ENCODE measurements around the gene CDRT4.
"Not testable (repeated sequence)": the region's sequence is repeated elsewhere in the genome, so short reads cannot be mapped to it uniquely, and the experiment has no call there.

The CDRT4 gene

GRCh38 chr17:15442311-15443180, 24.9 kb downstream of the CDRT4 start:
- no peak for DNase-seq
- no peak overlapping the region for H3K4me3 Mint-ChIP-seq
- H3K36me3 Mint-ChIP-seq (ENCODE audit: insufficient read depth) = peaks cover 5% of the 10 kb centered on the region
- no peaks in the 10 kb centered on the region for H3K9me3 Mint-ChIP-seq
- no peaks in the 10 kb centered on the region for H3K27me3 Mint-ChIP-seq
- peaks cover 0 to 3% of the 10 kb centered on the region in 2 donors for H3K4me1 Mint-ChIP-seq (ENCODE audit: low read depth in 2 of 2)
- no peak for ATAC-seq (replicated peaks)
- no peak overlapping the region for H3K27ac Mint-ChIP-seq

GRCh38 chr17:15441315-15441714, 26.1 kb downstream of the CDRT4 start:
- no peak overlapping the region for H3K4me3 Mint-ChIP-seq
- no peaks in the 10 kb centered on the region for H3K27me3 Mint-ChIP-seq
- ATAC-seq (replicated peaks) (no peak), DNase-seq (no peak)
- H3K4me1 Mint-ChIP-seq (ENCODE audit: low read depth in 2 of 2) = peaks cover 7 to 13% of the 10 kb centered on the region in 2 donors
- H3K9me3 Mint-ChIP-seq = peaks cover 0 to 8% of the 10 kb centered on the region in 2 donors
- H3K27ac Mint-ChIP-seq = no peak overlapping the region
- peaks cover 5% of the 10 kb centered on the region for H3K36me3 Mint-ChIP-seq (ENCODE audit: insufficient read depth)

DNA sequence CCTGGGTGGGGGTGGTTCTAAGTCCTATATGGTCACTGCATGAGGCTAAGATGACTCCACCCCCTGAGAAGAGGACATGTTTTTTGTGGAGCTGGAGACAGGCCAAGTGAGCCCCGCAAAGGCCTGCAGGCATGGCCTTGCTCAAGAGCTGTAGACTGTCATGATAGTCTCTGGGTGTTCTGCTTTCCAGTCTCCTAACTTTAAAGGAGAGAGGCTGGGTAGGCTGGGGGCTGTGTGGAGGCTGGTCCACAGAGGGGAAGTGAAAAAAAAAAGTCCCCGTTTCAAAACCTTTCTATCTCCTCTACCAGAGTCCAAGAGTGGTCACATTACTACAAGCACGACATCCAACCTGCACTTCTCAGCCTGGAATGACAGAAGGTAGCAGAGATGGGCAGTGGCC, 27.1 kb downstream of the CDRT4 start:
- ATAC-seq (replicated peaks) (no peak), DNase-seq (no peak)
- Mint-ChIP-seq H3K27ac (no peak overlapping the region), H3K4me3 (no peak overlapping the region), H3K36me3 (ENCODE audit: insufficient read depth) (peaks cover 8% of the 10 kb centered on the region), H3K9me3 (peaks cover 0 to 8% of the 10 kb centered on the region in 2 donors), H3K27me3 (no peaks in the 10 kb centered on the region), H3K4me1 (ENCODE audit: low read depth in 2 of 2) (peaks cover 7 to 17% of the 10 kb centered on the region in 2 donors)

DNA sequence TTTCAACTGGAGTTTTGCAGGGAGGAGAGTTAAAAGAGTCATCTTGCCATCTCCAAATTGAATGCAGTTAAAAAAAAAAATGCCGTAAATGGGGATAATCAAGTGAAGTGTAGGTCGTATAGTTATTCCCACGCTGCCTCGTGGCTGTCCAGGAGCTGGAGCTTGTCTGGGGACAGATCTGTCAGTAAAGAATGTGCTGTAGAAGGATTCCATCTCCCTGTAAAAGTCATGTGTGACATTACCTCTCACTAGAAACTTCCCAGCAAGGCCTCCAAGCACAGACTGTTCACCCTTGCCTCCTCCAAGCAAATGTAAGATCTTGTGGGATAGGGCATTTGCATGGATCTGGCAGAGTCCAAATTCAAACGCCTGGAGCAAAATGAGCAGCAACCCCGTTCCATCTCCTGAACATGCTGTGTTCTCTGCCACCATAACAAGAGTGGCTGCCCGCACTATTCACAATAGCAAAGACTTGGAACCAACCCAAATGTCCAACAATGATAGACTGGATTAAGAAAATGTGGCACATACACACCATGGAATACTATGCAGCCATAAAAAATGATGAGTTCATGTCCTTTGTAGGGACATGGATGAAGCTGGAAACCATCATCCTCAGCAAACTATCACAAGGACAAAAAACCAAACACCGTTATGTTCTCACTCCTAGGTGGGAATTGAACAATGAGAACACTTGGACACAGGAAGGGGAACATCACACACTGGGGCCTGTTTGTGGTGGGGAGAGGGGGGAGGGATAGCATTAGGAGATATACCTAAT, 28.0 kb downstream of the CDRT4 start:
- H3K9me3 Mint-ChIP-seq; H3K4me3 Mint-ChIP-seq; ATAC-seq (replicated peaks); DNase-seq; H3K36me3 Mint-ChIP-seq (ENCODE audit: insufficient read depth); H3K27ac Mint-ChIP-seq; H3K27me3 Mint-ChIP-seq: not testable (repeated sequence)
- peaks cover 7 to 14% of the 10 kb centered on the region in 2 donors for H3K4me1 Mint-ChIP-seq (ENCODE audit: low read depth in 2 of 2)

- peaks cover 7 to 14% of the 10 kb centered on the region in 2 donors for H3K4me1 Mint-ChIP-seq (ENCODE audit: low read depth in 2 of 2)
- ATAC-seq (replicated peaks) (no peak), DNase-seq (no peak)
- H3K4me3 Mint-ChIP-seq = no peak overlapping the region
- H3K27ac Mint-ChIP-seq = no peak overlapping the region
- H3K9me3 Mint-ChIP-seq = peaks cover 0 to 8% of the 10 kb centered on the region in 2 donors
- no peaks in the 10 kb centered on the region for H3K27me3 Mint-ChIP-seq
- H3K36me3 Mint-ChIP-seq (ENCODE audit: insufficient read depth) = peaks cover 8% of the 10 kb centered on the region
These were observed 28.8 kb downstream of the CDRT4 start for GRCh38 chr17:15438491-15439105.

GRCh38 chr17:15437303-15437635, 30.2 kb downstream of the CDRT4 start:
- H3K4me3 Mint-ChIP-seq = peak overlapping the region; percentile 29 to 37
- H3K4me1 Mint-ChIP-seq (ENCODE audit: low read depth in 2 of 2) = peaks cover 7 to 14% of the 10 kb centered on the region in 2 donors
- peak overlapping the region; percentile 87 to 92 for H3K27ac Mint-ChIP-seq

DNA sequence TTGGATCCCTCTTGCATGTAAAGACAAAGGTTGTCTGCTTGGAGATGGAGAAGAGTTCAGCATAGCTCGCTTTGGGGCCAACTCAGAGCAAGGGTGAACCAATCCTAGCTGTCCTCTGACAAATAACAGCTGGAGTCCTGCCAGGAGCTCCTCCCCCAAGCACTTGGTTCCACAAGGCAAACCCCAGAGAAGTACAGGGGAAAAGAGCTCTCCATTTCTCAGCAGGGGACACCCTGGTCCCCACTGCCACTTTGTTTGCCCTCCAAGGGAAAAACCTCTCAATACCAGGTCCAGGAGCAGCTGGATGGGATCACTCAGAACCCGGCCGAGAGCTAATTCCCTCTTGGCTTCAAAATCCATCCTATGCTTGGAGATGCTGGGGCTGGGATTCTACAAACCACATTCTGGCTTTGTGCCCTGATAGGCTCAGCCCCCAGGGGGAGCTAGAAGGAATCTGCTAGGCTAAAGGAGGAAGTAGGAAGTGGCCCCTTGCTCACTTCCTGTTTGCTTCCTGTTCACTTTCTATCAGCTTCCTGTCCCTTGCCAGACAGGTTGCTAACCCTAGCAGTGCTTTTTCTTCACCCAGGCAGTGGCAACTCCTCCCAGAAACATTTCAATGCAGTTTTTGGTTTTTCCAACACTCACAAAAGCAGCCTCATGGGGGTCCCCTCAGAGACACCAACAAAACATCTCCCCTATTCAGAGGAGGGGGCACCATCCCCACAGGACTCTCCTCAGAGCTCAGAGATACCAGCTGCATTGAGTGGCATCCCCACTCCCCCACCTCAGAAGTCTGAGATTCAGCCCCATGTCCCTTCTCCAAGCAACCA, 30.7 kb downstream of the CDRT4 start:
- ATAC-seq (replicated peaks) (peak; percentile 41), DNase-seq (peak in 2 of 3 experiments; percentile 7 to 13)
- peaks cover 7 to 14% of the 10 kb centered on the region in 2 donors for H3K4me1 Mint-ChIP-seq (ENCODE audit: low read depth in 2 of 2)
- H3K4me3 Mint-ChIP-seq = peak overlapping the region; percentile 29 to 37
- H3K27me3 Mint-ChIP-seq = no peaks in the 10 kb centered on the region
- peaks cover 4% of the 10 kb centered on the region for H3K36me3 Mint-ChIP-seq (ENCODE audit: insufficient read depth)
- H3K27ac Mint-ChIP-seq = peak overlapping the region; percentile 87 to 92
- H3K9me3 Mint-ChIP-seq = peaks cover 0 to 8% of the 10 kb centered on the region in 2 donors

More at GRCh38 chr17:15437303-15437635, 30.2 kb downstream of the CDRT4 start:
- Mint-ChIP-seq H3K27me3 (no peaks in the 10 kb centered on the region), H3K9me3 (peaks cover 0 to 8% of the 10 kb centered on the region in 2 donors), H3K36me3 (ENCODE audit: insufficient read depth) (peaks cover 4% of the 10 kb centered on the region)
- no peak for DNase-seq
- no peak for ATAC-seq (replicated peaks)

GRCh38 chr17:15434956-15435355, 32.5 kb downstream of the CDRT4 start:
- Mint-ChIP-seq H3K36me3 (ENCODE audit: insufficient read depth) (peaks cover 4% of the 10 kb centered on the region), H3K4me3 (no peak overlapping the region), H3K9me3 (peaks cover 0 to 8% of the 10 kb centered on the region in 2 donors), H3K27me3 (no peaks in the 10 kb centered on the region), H3K4me1 (ENCODE audit: low read depth in 2 of 2) (peaks cover 7 to 14% of the 10 kb centered on the region in 2 donors), H3K27ac (no peak overlapping the region)
- ATAC-seq (replicated peaks) (no peak), DNase-seq (no peak)

GRCh38 chr17:15432807-15433611, 34.4 kb downstream of the CDRT4 start:
- DNase-seq (no peak), ATAC-seq (replicated peaks) (no peak)
- Mint-ChIP-seq H3K4me3 (no peak overlapping the region), H3K9me3 (peaks cover 2 to 8% of the 10 kb centered on the region in 2 donors), H3K4me1 (ENCODE audit: low read depth in 2 of 2) (peaks cover 7 to 14% of the 10 kb centered on the region in 2 donors), H3K27ac (no peak overlapping the region), H3K27me3 (no peaks in the 10 kb centered on the region), H3K36me3 (ENCODE audit: insufficient read depth) (peaks cover 7% of the 10 kb centered on the region)

- Mint-ChIP-seq H3K4me1 (ENCODE audit: low read depth in 2 of 2) (peaks cover 0 to 8% of the 10 kb centered on the region in 2 donors), H3K4me3 (no peak overlapping the region), H3K36me3 (ENCODE audit: insufficient read depth) (peaks cover 7% of the 10 kb centered on the region), H3K9me3 (peaks cover under 1 to 2% of the 10 kb centered on the region in 2 donors), H3K27me3 (no peaks in the 10 kb centered on the region), H3K27ac (no peak overlapping the region)
- ATAC-seq (replicated peaks) (no peak), DNase-seq (no peak)
These were observed 35.7 kb downstream of the CDRT4 start for GRCh38 chr17:15431766-15432165.

DNA sequence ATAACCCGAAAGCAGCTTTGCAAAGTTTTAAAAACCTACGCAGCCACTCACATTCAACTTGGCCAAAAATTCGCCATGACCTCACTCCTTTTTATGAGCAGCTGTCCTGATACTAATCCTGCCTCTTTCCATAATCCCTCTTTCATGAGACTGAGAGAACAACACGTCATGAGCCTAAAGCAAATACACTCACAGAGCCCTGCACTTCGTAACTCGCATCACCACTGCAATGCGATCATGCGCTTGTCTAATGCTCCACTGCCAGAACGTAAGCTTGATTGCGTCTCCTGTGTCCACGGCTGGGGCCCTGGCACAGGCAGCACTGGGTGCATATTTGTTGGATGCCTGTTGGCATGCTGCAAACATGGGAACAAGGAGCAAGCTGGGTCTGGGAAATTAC, 36.2 kb downstream of the CDRT4 start:
- Mint-ChIP-seq H3K27me3 (no peaks in the 10 kb centered on the region), H3K36me3 (ENCODE audit: insufficient read depth) (peaks cover 7% of the 10 kb centered on the region), H3K4me3 (no peak overlapping the region), H3K4me1 (ENCODE audit: low read depth in 2 of 2) (peaks cover 0 to 3% of the 10 kb centered on the region in 2 donors), H3K27ac (no peak overlapping the region), H3K9me3 (peaks cover 0 to 2% of the 10 kb centered on the region in 2 donors)
- DNase-seq (no peak), ATAC-seq (replicated peaks) (no peak)

DNA sequence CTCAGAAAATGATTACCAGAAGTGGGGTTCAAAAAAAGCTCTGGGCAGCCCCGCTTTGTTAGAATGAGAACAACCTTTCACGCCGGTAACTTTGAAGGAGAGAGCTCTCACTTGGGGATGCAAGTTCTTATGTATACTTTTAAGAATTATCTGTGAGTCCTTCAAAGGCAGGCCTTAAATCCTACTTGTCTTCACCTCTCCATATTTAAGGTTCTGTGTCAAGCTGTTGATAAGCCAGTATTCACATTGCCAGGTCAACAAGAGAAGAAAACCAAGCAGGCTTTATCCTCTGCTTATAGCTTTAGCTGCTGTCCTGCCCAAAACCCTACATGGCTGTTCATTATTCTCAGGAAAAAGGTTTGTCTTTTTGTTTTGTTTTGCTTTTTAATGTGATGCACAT, 42.9 kb downstream of the CDRT4 start:
- no peak overlapping the region for H3K4me3 Mint-ChIP-seq
- H3K27ac Mint-ChIP-seq = no peak overlapping the region
- no peak for ATAC-seq (replicated peaks)
- peaks cover 0 to 2% of the 10 kb centered on the region in 2 donors for H3K9me3 Mint-ChIP-seq
- peaks cover 5% of the 10 kb centered on the region for H3K36me3 Mint-ChIP-seq (ENCODE audit: insufficient read depth)
- peaks cover 4 to 10% of the 10 kb centered on the region in 2 donors for H3K27me3 Mint-ChIP-seq
- no peaks in the 10 kb centered on the region for H3K4me1 Mint-ChIP-seq (ENCODE audit: low read depth in 2 of 2)
- DNase-seq = no peak
